H9 (cell line): Measurements from ENCODE around the gene CDK10. TPM values are rescaled to one million over a fixed set of nuclear protein-coding genes. Genes with fewer than 3 reads are reported as not detected.

Experiments used
- DNase-seq: peaks from one replicate; pipeline ENCODE4 v3.0.0-alpha.2; 2017
- H2AFZ ChIP-seq: one replicate; pipeline ENCODE4 v1.6.1; 2013; ENCODE audit warnings: mild to moderate bottlenecking, low read length, control low read depth, moderate library complexity
- H2AK5ac ChIP-seq: 2 replicates; pipeline ENCODE4 v1.6.1; 2013; ENCODE audit warnings: low read length, control low read depth, mixed read lengths; ENCODE audit not compliant: insufficient read length
- H2BK120ac ChIP-seq: one replicate; pipeline ENCODE4 v1.6.1; 2013; ENCODE audit warnings: low read depth, mild to moderate bottlenecking, low read length, control low read depth, inconsistent platforms; ENCODE audit not compliant: poor library complexity, severe bottlenecking
- H2BK12ac ChIP-seq: 2 replicates; pipeline ENCODE4 v1.6.1; 2013; ENCODE audit warnings: low read length, control low read depth, mixed read lengths, low read depth; ENCODE audit not compliant: insufficient read length
- H2BK15ac ChIP-seq: 2 replicates; pipeline ENCODE4 v1.6.1; 2013; ENCODE audit warnings: low read depth, low read length, control low read depth
- H2BK20ac ChIP-seq: one replicate; pipeline ENCODE4 v1.6.1; 2013; ENCODE audit warnings: low read depth, mild to moderate bottlenecking, low read length, control low read depth, inconsistent platforms; ENCODE audit not compliant: poor library complexity, severe bottlenecking
- H2BK5ac ChIP-seq: 2 replicates; pipeline ENCODE4 v1.6.1; 2013; ENCODE audit warnings: low read length, control low read depth, mixed read lengths; ENCODE audit not compliant: insufficient read length
- H3K14ac ChIP-seq: 2 replicates; pipeline ENCODE4 v1.6.1; 2013; ENCODE audit warnings: low read length, control low read depth; ENCODE audit not compliant: insufficient read depth
- H3K18ac ChIP-seq: 2 replicates; pipeline ENCODE4 v1.6.1; 2013; ENCODE audit warnings: low read depth, mild to moderate bottlenecking, mixed read lengths, low read length, control low read depth; ENCODE audit not compliant: insufficient read length
- H3K23ac ChIP-seq: 2 replicates; pipeline ENCODE4 v1.6.1; 2013; ENCODE audit warnings: low read length, control low read depth, mixed read lengths, low read depth; ENCODE audit not compliant: insufficient read length
- H3K23me2 ChIP-seq: 2 replicates; pipeline ENCODE4 v1.6.1; 2013; ENCODE audit warnings: low read depth, mild to moderate bottlenecking, mixed read lengths, low read length, control low read depth; ENCODE audit not compliant: insufficient read length, poor library complexity, severe bottlenecking
- H3K27ac ChIP-seq: 2 replicates; pipeline ENCODE4 v1.5.1; 2013; ENCODE audit warnings: low read length, control low read depth, mixed read lengths, low read depth; ENCODE audit not compliant: insufficient read length
- H3K27me3 ChIP-seq: 2 replicates; pipeline ENCODE4 v1.6.1; 2013; ENCODE audit warnings: low read length, control low read depth, inconsistent platforms; ENCODE audit not compliant: insufficient read depth
- H3K4ac ChIP-seq: 2 replicates; pipeline ENCODE4 v1.6.1; 2013; ENCODE audit warnings: low read depth, mild to moderate bottlenecking, control low read depth, inconsistent platforms, low read length, moderate library complexity
- H3K4me1 ChIP-seq: 2 replicates; pipeline ENCODE4 v1.6.1; 2013; ENCODE audit warnings: low read length, control low read depth, inconsistent platforms; ENCODE audit not compliant: insufficient read depth
- H3K4me2 ChIP-seq: 2 replicates; pipeline ENCODE4 v1.6.1; 2013; ENCODE audit warnings: low read length, control low read depth, mixed read lengths; ENCODE audit not compliant: insufficient read length, insufficient read depth
- H3K56ac ChIP-seq: 2 replicates; pipeline ENCODE4 v1.6.1; 2013; ENCODE audit warnings: low read depth, mild to moderate bottlenecking, mixed read lengths, low read length, control low read depth; ENCODE audit not compliant: insufficient read length
- H3K79me1 ChIP-seq: 2 replicates; pipeline ENCODE4 v1.6.1; 2013; ENCODE audit warnings: low read depth, mild to moderate bottlenecking, moderate library complexity, low read length, control low read depth, inconsistent platforms; ENCODE audit not compliant: insufficient read depth, poor library complexity, severe bottlenecking
- H3K79me2 ChIP-seq: 2 replicates; pipeline ENCODE4 v1.6.1; 2013; ENCODE audit warnings: low read length, control low read depth, inconsistent platforms; ENCODE audit not compliant: insufficient read depth
- H3K9ac ChIP-seq: 2 replicates; pipeline ENCODE4 v1.6.1; 2013; ENCODE audit warnings: low read length, control low read depth, mixed read lengths; ENCODE audit not compliant: insufficient read length; ENCODE audit errors: extremely low read depth
- H3K9me3 ChIP-seq: one replicate; pipeline ENCODE4 v1.6.1; 2013; ENCODE audit warnings: low read depth, low read length, inconsistent platforms; ENCODE audit not compliant: control insufficient read depth
- H3T11ph ChIP-seq: one replicate; pipeline ENCODE4 v1.6.1; 2013; ENCODE audit warnings: mild to moderate bottlenecking, low read length, control low read depth, inconsistent platforms
- H4K20me1 ChIP-seq: one replicate; pipeline ENCODE4 v1.6.1; 2013; ENCODE audit not compliant: control insufficient read depth, insufficient read length, insufficient read depth
- H4K5ac ChIP-seq: 2 replicates; pipeline ENCODE4 v1.6.1; 2013; ENCODE audit warnings: low read depth, mild to moderate bottlenecking, mixed read lengths, low read length, control low read depth; ENCODE audit not compliant: insufficient read length
- H4K8ac ChIP-seq: replicated peaks from 2 replicates; pipeline ENCODE4 v1.6.1; 2013; ENCODE audit warnings: low read length, control low read depth, mixed read lengths, low read depth; ENCODE audit not compliant: insufficient read length
- H4K91ac ChIP-seq: 2 replicates; pipeline ENCODE4 v1.6.1; 2013; ENCODE audit warnings: low read depth, mild to moderate bottlenecking, moderate library complexity, mixed read lengths, low read length, control low read depth; ENCODE audit not compliant: insufficient read length
- H3K27ac Mint-ChIP-seq, 3 experiments: 2 replicates in 2 of 3; 3 replicates in 1 of 3; pipeline ENCODE4 v1.8.0; 2020 to 2021; ENCODE audit warnings: mixed read lengths in 3 of 3, mild to moderate bottlenecking in 1 of 3, moderate library complexity in 1 of 3
- H3K27me3 Mint-ChIP-seq: 2 replicates; pipeline ENCODE4 v1.8.0; 2021; ENCODE audit warnings: low read depth, mild to moderate bottlenecking, moderate library complexity, mixed read lengths
- H3K36me3 Mint-ChIP-seq, 3 experiments: 2 replicates in 2 of 3; 3 replicates in 1 of 3; pipeline ENCODE4 v1.8.0; 2020 to 2021; ENCODE audit warnings: low read depth in 3 of 3, mixed read lengths in 3 of 3; ENCODE audit not compliant: insufficient read depth in 1 of 3
- H3K4me1 Mint-ChIP-seq, 2 experiments: 2 replicates each; pipeline ENCODE4 v1.8.0; 2020; ENCODE audit warnings: mixed read lengths in 2 of 2
- H3K4me3 Mint-ChIP-seq, 2 experiments: 2 replicates in 1 of 2; 3 replicates in 1 of 2; pipeline ENCODE4 v1.8.0; 2020 to 2021; ENCODE audit warnings: mild to moderate bottlenecking in 2 of 2, mixed read lengths in 2 of 2, moderate library complexity in 1 of 2
- H3K9me3 Mint-ChIP-seq, 2 experiments: 2 replicates in 1 of 2; 3 replicates in 1 of 2; pipeline ENCODE4 v1.8.0; 2020; ENCODE audit warnings: mild to moderate bottlenecking in 2 of 2, mixed read lengths in 2 of 2, moderate library complexity in 1 of 2
- CTCF ChIP-seq: fragments of 200-600 bp; sonication (generic); conservative IDR thresholded peaks from 3 replicates; pipeline ENCODE4 v1.8.0; 2021; ENCODE audit warnings: antibody characterized with exemption, mild to moderate bottlenecking
- WGBS: extraction: QIAGEN DNeasy Blood & Tissue Kit; methylation state at CpG from one replicate; pipeline ENCODE4 v1.1.7; 2013; ENCODE audit warnings: missing lambda C conversion rate, low lambda C conversion rate, mixed read lengths; ENCODE audit not compliant: insufficient read length; ENCODE audit errors: extremely low coverage; 5-methylcytosine and 5-hydroxymethylcytosine counted together
- total RNA-seq: library from RNA; stranded (reverse); gene quantifications from 2 replicates; pipeline ENCODE4 v1.2.1, GENCODE V29; 2021

The CDK10 gene
- total RNA-seq, 1 experiment from 2014 or later: 77.1 TPM

GRCh38 chr16:89693289-89693731 is 6.8 kb downstream of the CDK10 start:
- H3K36me3 Mint-ChIP-seq: peaks cover 29 to 67% (median 53%) of the 10 kb centered on the region in 3 experiments
- WGBS: no CpG with 5 or more reads among the region's 11 CpGs

More at GRCh38 chr16:89693289-89693731, 6.8 kb downstream of the CDK10 start:
- H3K4ac ChIP-seq: no peak overlapping the region
- H3K27ac Mint-ChIP-seq: no peak overlapping the region
- no peak for DNase-seq
- H3K18ac ChIP-seq: no peak overlapping the region
- no peak overlapping the region for H4K8ac ChIP-seq
- no peak for TF ChIP-seq CTCF
- no peak overlapping the region for H3K14ac ChIP-seq
- H3T11ph ChIP-seq: no peak overlapping the region
- H2AK5ac ChIP-seq: no peak overlapping the region
- no peak overlapping the region for H3K4me2 ChIP-seq
- no peaks in the 10 kb centered on the region for H3K23me2 ChIP-seq
- no peak overlapping the region for H4K5ac ChIP-seq
- no peak overlapping the region for H3K27ac ChIP-seq
- no peak overlapping the region for H3K4me3 Mint-ChIP-seq
- H2BK120ac ChIP-seq: no peak overlapping the region
- H2AFZ ChIP-seq: no peak overlapping the region
- no peaks in the 10 kb centered on the region; a peak in 1 of 4 replicates for H3K4me1 Mint-ChIP-seq
- H3K27me3 Mint-ChIP-seq: peaks cover 2% of the 10 kb centered on the region; the same call in 1 of the 2 replicates
- H2BK12ac ChIP-seq: no peak overlapping the region
- no peaks in the 10 kb centered on the region for H4K20me1 ChIP-seq
- no peak overlapping the region for H3K9ac ChIP-seq
- no peaks in the 10 kb centered on the region for H3K79me2 ChIP-seq
- no peaks in the 10 kb centered on the region for H3K79me1 ChIP-seq
- H2BK5ac ChIP-seq: no peak overlapping the region
- H3K9me3 ChIP-seq: no peaks in the 10 kb centered on the region
- H3K9me3 Mint-ChIP-seq: no peaks in the 10 kb centered on the region; a peak in 1 of 5 replicates
- no peak overlapping the region for H3K23ac ChIP-seq
- H3K4me1 ChIP-seq: no peaks in the 10 kb centered on the region
- no peak overlapping the region for H4K91ac ChIP-seq
- no peak overlapping the region for H2BK15ac ChIP-seq
- no peak overlapping the region for H3K56ac ChIP-seq
- H2BK20ac ChIP-seq: no peak overlapping the region
- H3K27me3 ChIP-seq: no peaks in the 10 kb centered on the region
